ENCODE data around the gene TMEM205. TPM values are rescaled to one million over a fixed set of nuclear protein-coding genes. Genes with fewer than 3 reads are reported as not detected.

TMEM205 gene
- 54.2 and 67.8 TPM in 2 replicates for total RNA-seq

GRCh38 chr19:11346104-11346940, at the start of gene TMEM205, which contains the start of gene CCDC159:
Gene TMEM205, minus strand, starts transcription at chr19:11346268. Its CDS starts 649 bp downstream, at chr19:11345619.
Gene CCDC159, plus strand, starts transcription at chr19:11346519. Its CDS starts 88 bp downstream, at chr19:11346607.

GRCh38 chr19:11374433-11375142, 28.5 kb upstream of the TMEM205 start, which contains the start of gene SWSAP1:
Gene SWSAP1, plus strand, starts transcription at chr19:11374666. Its CDS starts 15 bp downstream, at chr19:11374681.

GRCh38 chr19:11355160-11356073, 9.3 kb upstream of the TMEM205 start, which contains the start of gene PLPPR2:
Gene PLPPR2, plus strand, starts transcription at chr19:11355432. Its CDS starts 2,242 bp downstream, at chr19:11357674.

GRCh38 chr19:11339254-11340098, 6.6 kb downstream of the TMEM205 start, which contains the start of gene RAB3D:
Gene RAB3D, minus strand, starts transcription at chr19:11339657. Its CDS starts 2,258 bp downstream, at chr19:11337399.

GRCh38 chr19:11295665-11296245, 50.3 kb downstream of the TMEM205 start, which contains the start of gene TSPAN16:
Gene TSPAN16, plus strand, starts transcription at chr19:11296160. Its CDS starts 138 bp downstream, at chr19:11296298.

Other genes starting within 250 kb of the TMEM205 start
- 37.4 and 77.4 TPM in 2 replicates for gene SPC24, start 190.5 kb downstream of the TMEM205 start, total RNA-seq
- gene KANK2, start 148.7 kb downstream of the TMEM205 start, total RNA-seq: 43.2 and 105 TPM in 2 replicates
- not detected in 2 replicates for gene ANGPTL8, start 106.6 kb downstream of the TMEM205 start, total RNA-seq
- 46.7 and 86.6 TPM in 2 replicates for gene DOCK6, start 83.7 kb downstream of the TMEM205 start, total RNA-seq
- gene TSPAN16, start 50.1 kb downstream of the TMEM205 start, total RNA-seq: not detected in 2 replicates
- 35.7 and 42.8 TPM in 2 replicates for gene RAB3D, start 6.6 kb downstream of the TMEM205 start, total RNA-seq
- gene CCDC159, start 251 bp upstream of the TMEM205 start, total RNA-seq: 8.3 and 11.1 TPM in 2 replicates
- 6.7 and 8.4 TPM in 2 replicates for gene PLPPR2, start 9.2 kb upstream of the TMEM205 start, total RNA-seq
- gene SWSAP1, start 28.4 kb upstream of the TMEM205 start, total RNA-seq: 0.56 and 0.72 TPM in 2 replicates
- gene EPOR, start 38.0 kb upstream of the TMEM205 start, total RNA-seq: 6.3 and 6.7 TPM in 2 replicates
- 0.27 and 1.5 TPM in 2 replicates for gene RGL3, start 73.0 kb upstream of the TMEM205 start, total RNA-seq
- gene ODAD3, start 88.9 kb upstream of the TMEM205 start, total RNA-seq: 0.09 and 0.28 TPM in 2 replicates
- gene PRKCSH, start 89.4 kb upstream of the TMEM205 start, total RNA-seq: 109 and 151 TPM in 2 replicates
- not detected in 2 replicates for gene ELAVL3, start 134.8 kb upstream of the TMEM205 start, total RNA-seq
- 5.2 and 6.3 TPM in 2 replicates for gene ZNF653, start 159.6 kb upstream of the TMEM205 start, total RNA-seq
- gene ECSIT, start 182.9 kb upstream of the TMEM205 start, total RNA-seq: 30.2 and 44.1 TPM in 2 replicates
- gene CNN1, start 192.6 kb upstream of the TMEM205 start, total RNA-seq: 2.0 and 6.9 TPM in 2 replicates
- gene ELOF1, start 213.0 kb upstream of the TMEM205 start, total RNA-seq: 23.4 and 24.9 TPM in 2 replicates
- gene ACP5, start 231.4 kb upstream of the TMEM205 start, total RNA-seq: 0.09 TPM in 2 replicates

Data from endothelial cell of coronary artery (primary cell).